ENCODE results near the gene PCNX3. TPM values are rescaled to one million over a fixed set of nuclear protein-coding genes. Genes with fewer than 3 reads are reported as not detected.
"Not testable (repeated sequence)": the region's sequence is repeated elsewhere in the genome, so short reads cannot be mapped to it uniquely, and the experiment has no call there.

PCNX3 gene
- total RNA-seq, 1 donor from 2014 or later = 23.8 TPM

GRCh38 chr11:65655570-65656332 lies 40.2 kb downstream of the PCNX3 start:
- no peak for ATAC-seq

DNA sequence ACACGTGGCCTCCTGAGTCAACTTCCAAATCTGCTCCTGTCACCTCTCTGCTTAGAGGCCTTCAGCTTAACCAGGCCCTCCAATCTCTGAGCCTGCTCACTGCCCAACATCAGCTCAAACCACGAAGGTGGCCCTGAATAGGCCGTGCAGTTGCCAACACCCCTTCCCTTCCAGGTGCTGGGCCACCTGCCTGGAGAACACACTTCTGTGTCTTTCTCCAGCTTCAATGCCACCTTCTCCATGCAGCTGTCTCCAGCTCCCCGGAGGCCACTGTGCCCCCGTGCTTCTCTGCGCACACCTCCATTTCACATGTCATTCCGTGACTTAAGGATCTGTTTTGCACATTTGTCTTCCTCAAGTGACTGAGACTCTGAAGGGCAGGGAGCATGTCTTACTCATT lies 41.9 kb downstream of the PCNX3 start:
- ATAC-seq = no peak

DNA sequence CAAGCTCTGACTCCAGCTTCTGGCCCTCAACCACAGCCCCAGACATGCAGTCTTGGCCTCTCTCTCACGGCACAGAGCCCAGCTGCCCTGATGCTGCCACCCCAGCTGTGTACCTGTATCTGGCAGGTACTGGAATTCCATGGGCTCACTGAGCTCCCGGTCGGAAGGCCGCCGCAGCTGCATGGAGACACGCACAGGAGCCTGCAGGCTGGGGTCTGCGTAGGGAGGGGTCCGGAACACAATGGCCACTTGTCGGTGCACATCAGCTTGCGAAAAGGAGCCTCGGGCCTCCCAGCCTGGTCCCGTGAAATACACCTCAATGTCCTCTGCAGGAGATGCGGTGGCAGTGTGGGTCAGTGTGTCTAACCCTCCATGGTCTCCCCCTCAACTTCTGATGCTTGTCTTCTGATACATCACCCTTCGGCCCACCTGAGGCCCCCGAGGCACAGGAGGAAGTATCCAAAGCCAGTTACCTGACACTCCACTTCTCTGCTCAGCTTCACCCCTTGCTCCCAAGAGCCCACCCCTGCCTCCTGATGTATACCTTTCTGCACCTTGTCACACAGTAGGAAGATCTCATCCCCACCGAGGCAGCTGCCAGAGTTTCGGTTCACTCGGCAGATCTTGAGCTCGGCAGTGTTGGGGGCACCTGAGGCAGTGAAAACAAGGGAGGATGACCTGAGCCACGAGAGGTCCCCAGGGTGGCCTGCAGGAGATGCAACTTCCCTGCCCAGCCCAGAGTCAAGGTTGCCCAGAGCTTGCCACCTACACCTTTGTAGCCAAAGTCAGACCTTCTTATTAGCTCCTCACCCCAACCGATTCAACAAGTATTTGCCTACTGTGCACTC lies 42.8 kb downstream of the PCNX3 start:
- no peak for ATAC-seq

DNA sequence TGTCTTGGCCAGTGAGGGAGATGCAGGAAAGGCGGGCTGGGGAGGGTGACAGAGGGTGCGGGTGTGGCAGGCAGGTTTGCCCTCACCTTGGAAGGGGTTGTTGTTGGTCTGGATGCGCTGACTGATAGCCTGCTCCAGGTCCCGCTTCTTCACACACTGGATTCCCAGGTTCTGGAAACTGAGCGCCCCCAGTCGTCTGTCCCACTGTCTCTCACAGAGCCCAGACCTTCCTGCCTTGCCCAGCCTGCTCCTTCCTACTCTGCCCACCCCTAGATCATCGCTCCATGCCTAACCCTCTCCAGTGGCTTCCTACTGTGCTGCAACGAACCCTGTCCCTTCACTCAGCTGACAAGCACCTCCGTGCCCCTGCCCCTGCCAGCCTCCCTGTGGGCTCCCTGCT lies 44.5 kb downstream of the PCNX3 start:
- no peak for ATAC-seq

GRCh38 chr11:65660908-65661307 lies 45.3 kb downstream of the PCNX3 start:
- not testable (repeated sequence) for ATAC-seq

DNA sequence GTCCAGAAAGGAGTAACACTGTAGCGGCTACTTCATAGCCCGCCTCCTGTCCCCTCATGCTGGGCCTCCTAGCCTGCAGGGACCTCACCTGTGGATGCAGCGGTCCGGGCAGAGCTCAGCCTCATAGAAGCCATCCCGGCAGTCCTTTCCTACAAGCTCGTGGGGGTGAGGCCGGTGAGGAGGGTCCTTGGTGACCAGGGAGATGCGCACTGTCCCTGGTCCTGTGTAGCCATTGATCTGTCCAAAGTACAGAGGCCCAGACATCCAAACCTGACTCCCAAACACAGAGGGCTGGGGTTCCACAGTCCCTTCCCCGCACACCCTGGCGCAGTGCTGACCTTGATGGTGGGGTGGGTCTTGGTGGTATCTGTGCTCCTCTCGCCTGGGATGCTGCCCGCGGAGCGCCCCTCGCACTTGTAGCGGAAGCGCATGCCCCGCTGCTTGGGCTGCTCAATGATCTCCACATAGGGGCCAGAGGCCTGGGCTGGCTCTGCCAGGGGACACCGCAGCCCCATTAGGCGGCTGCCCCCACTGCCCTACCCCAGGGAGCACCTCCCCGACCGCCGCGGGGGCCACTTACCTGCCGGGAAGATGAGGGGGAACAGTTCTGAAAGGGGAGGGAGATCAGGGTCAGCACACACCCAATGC lies 46.1 kb downstream of the PCNX3 start:
- ATAC-seq = peak; percentile 2

DNA sequence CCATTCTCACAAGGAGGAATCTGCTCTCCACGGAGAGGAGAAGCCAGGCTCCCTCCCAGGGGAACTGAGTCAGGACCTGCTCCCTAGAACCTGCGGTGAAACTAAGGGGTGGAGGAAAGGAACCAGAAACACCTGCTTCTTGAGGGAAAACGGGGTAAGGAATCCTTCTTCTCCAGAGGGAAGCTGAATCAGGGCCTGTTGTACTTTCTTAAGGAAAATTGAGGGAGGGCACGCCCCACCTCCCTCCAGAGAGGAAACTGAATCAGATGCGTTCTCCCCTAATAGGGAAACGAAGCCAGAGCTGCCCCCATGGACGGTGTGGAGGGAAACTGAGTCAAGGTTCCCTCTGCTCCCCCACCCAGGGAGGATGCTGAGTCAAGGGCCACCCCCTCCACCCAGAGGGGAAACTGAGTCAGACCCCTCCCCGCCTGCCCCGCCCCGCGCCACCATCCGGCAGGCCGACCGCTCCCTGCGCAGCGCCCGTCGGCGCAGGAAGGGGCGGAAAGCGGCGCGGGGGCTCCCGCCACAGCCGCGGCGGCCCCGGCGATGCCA lies 46.7 kb downstream of the PCNX3 start:
- peak; percentile 38 for ATAC-seq

DNA sequence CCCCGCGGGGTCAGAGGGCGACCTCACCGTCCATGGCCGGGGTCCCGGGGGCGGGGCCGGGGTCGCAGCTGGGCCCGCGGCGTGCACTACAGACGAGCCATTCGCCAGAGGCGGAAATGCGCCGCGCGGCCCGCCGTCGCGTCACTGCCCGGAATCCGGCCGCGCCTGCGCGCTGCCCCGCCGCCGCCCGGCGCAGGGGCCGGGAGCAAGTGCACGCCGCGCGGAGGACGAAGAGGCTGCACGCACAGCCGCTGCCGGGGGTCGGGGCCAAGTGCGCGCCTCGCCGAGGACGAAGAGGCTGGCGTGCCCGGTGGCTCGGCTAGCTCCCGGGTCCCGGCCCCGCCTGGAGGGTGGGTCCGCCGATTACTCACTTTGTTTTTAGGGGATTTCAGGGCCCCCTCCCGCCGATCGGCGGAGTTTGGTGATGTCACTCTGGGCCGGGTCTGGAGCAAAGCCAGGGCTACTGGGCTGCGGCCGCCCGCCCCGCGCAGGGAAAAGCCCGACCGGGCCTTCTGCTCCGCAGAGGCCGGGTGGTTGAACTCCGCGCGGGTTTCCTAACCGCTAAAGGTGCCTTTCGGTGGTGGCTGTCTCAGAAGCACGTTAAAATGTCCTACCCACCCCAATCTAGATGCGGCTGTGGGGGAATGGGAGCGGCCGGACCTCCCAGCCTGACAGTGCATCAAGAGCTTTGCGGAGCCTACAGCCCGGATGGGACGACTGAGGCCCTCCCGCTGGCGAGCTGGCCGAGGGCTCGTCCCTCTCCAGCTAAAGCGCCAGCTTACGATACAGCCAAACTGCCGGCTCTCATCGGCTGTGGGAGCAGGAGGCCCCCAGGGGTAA lies 47.4 kb downstream of the PCNX3 start, which contains the start of gene RELA:
RELA (minus strand) TSS at position 118 of the 840 bp plus-strand sequence; CDS start at position 34, 84 bp downstream.
- ATAC-seq = peak; percentile 92

DNA sequence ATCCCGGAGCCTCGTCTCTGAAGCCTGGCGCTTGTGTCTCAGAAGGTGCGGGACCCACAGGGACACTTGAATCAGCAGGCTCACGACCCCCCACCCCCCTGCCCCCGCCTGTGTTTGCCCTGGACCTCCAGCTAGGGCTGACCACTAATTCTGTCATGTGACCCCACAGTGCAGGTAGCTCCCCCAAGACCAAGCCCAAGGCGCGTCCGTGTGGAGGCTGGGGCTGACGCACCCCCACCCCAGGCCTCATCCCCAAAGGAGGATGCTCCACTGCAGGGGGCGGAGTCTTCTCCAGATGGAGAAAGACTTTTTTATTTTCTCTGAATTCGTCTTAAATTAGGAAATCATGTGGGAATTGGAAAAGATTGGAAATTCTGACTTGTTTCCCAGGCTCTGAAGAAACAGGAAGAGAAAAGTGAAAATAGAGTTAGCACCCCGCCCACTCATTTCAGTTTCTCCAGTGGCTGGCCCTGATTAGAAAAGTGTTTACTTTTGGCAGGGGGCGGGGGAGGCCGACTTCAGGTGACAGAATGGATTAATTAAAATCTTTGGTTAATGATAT lies 48.1 kb downstream of the PCNX3 start:
- ATAC-seq = peak; percentile 32

DNA sequence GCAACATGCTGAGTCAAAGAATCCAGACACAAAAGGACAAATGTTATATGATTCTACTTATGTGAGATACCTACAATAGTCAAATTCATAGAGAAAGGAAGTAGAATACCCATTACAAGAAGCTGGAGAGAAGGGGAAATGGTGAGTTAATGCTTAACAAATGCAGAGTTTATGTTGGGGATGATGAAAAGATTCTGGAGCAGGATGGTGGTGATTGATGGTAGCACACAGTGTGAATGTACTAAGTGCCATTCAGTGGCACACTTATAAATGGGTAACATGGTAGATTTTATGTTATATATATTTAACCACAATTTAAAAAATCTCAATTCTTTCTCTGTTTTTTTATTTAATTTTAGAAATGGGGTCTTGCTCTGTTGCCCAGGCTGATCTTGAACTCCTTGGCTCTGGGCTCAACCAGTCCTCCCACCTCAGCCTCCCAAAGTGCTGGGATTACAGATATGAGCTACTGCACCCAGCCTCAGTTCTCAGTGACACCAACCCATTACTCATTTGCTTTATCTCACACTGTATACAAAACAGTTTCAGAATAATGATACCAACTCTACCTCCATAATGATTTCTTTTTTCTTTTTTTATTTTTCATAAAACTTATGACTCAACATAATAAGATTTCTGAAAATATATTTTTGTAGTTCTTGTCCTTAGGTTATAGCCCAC lies 56.7 kb downstream of the PCNX3 start:
- no peak for ATAC-seq

GRCh38 chr11:65672982-65673381 lies 57.4 kb downstream of the PCNX3 start:
- ATAC-seq = no peak

DNA sequence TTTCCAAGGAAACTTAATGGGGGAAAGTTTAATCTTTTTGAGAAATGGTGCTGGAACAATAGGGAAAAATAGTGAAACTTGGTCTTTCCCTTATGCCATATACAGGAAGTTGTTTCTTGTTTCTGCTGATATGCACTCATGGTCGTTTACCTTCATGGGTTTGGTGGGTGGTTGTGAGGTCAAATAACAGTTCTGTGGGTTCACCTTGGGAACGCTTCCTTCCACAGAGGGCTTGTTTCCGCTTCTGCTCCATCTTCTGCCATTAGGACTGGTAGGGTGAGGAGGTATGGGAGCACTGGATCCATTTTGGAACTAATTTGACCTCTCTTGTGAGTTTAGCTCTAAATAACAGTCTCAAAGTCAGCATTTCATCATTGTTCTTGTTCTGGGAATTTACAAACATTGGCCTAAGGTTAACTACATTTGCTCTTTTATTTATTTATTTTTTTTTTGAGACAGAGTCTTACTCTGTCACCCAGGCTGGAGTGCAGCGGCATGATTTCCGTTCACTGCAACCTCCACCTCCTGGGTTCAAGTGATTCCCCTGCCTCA lies 64.7 kb downstream of the PCNX3 start:
- ATAC-seq = no peak

- ATAC-seq = not testable (repeated sequence)
These were observed 67.9 kb downstream of the PCNX3 start for GRCh38 chr11:65683480-65683879.

GRCh38 chr11:65685981-65686380 lies 70.4 kb downstream of the PCNX3 start:
- ATAC-seq = no peak

Other genes with a start within 250 kb of the PCNX3 start
- gene SLC25A45, start 233.1 kb upstream of the PCNX3 start, total RNA-seq = 3.4 TPM
- 37.1 TPM for gene FRMD8, start 229.1 kb upstream of the PCNX3 start, total RNA-seq
- 389 TPM for gene NEAT1, start 193.0 kb upstream of the PCNX3 start, total RNA-seq
- gene MALAT1, start 116.7 kb upstream of the PCNX3 start, total RNA-seq = 4,086 TPM
- gene SCYL1, start 90.7 kb upstream of the PCNX3 start, total RNA-seq = 36.7 TPM
- 20.9 TPM for gene LTBP3, start 57.4 kb upstream of the PCNX3 start, total RNA-seq
- gene ZNRD2, start 45.3 kb upstream of the PCNX3 start, total RNA-seq = 31.8 TPM
- 25.9 TPM for gene FAM89B, start 43.2 kb upstream of the PCNX3 start, total RNA-seq
- 52.6 TPM for gene EHBP1L1, start 39.7 kb upstream of the PCNX3 start, total RNA-seq
- 20.2 TPM for gene KCNK7, start 20.0 kb upstream of the PCNX3 start, total RNA-seq
- 32.4 TPM for gene MAP3K11, start 1.6 kb upstream of the PCNX3 start, total RNA-seq
- 23.1 TPM for gene SIPA1, start 22.3 kb downstream of the PCNX3 start, total RNA-seq
- 50.3 TPM for gene RELA, start 47.1 kb downstream of the PCNX3 start, total RNA-seq
- gene KAT5, start 96.5 kb downstream of the PCNX3 start, total RNA-seq = 47.3 TPM
- gene RNASEH2C, start 105.0 kb downstream of the PCNX3 start, total RNA-seq = 28.7 TPM
- 18.2 TPM for gene AP5B1, start 165.2 kb downstream of the PCNX3 start, total RNA-seq
- gene OVOL1, start 171.3 kb downstream of the PCNX3 start, total RNA-seq = 49.0 TPM
- 0.12 TPM for gene SNX32, start 218.2 kb downstream of the PCNX3 start, total RNA-seq
- 645 TPM for gene CFL1, start 242.4 kb downstream of the PCNX3 start, total RNA-seq
- 20.4 TPM for gene MUS81, start 244.7 kb downstream of the PCNX3 start, total RNA-seq

Measured in esophagus mucosa (tissue), 1 donor.